A673 (cell line): ENCODE data around the gene GDPD5. TPM values are rescaled to one million over a fixed set of nuclear protein-coding genes. Genes with fewer than 3 reads are reported as not detected.

ENCODE experiments used
- BruUV-seq: library from RNA; stranded (reverse); fragments of 400-500 nt; replicated peaks from 2 replicates; lab custom pipeline; 2021; lab: Mats Ljungman, UMichigan
- CTCF ChIA-PET: fragments of 300-600 bp; sonication (Branson Sonifier 250); formaldehyde crosslinking; loops from one replicate; lab custom pipeline; 2022; ENCODE audit warnings: antibody characterized with exemption; lab: Charles Lee
- POLR2A ChIA-PET: fragments of 300-600 bp; sonication (Branson Sonifier 250); formaldehyde crosslinking; loops from one replicate; lab custom pipeline; 2022; ENCODE audit warnings: antibody characterized with exemption; ENCODE audit not compliant: low non-redundant PET; lab: Charles Lee
- DNase-seq: peaks from one replicate; pipeline ENCODE4 v3.0.0-alpha.2; 2015; ENCODE audit warnings: low spot score
- H3K27ac ChIP-seq: fragments of 200-600 bp; sonication (generic); 2 replicates; pipeline ENCODE4 v1.5.1; 2016; ENCODE audit warnings: mixed run types, low read depth, mild to moderate bottlenecking, mixed read lengths, antibody characterized with exemption, low read length; ENCODE audit not compliant: poor library complexity, severe bottlenecking
- H3K27me3 ChIP-seq: fragments of 200-600 bp; sonication (generic); replicated peaks from 2 replicates; pipeline ENCODE4 v1.6.1; 2017; ENCODE audit warnings: mixed run types, low read depth, mild to moderate bottlenecking, mixed read lengths, antibody characterized with exemption, low read length; ENCODE audit not compliant: insufficient read depth, poor library complexity
- H3K36me3 ChIP-seq: fragments of 200-600 bp; sonication (generic); 2 replicates; pipeline ENCODE4 v1.6.1; 2016; ENCODE audit warnings: mixed run types, mild to moderate bottlenecking, mixed read lengths, antibody characterized with exemption, low read length; ENCODE audit not compliant: insufficient read depth, poor library complexity, severe bottlenecking
- H3K4me1 ChIP-seq: fragments of 200-600 bp; sonication (generic); 2 replicates; pipeline ENCODE4 v1.6.1; 2017; ENCODE audit warnings: mixed run types, mild to moderate bottlenecking, mixed read lengths, antibody characterized with exemption, low read length; ENCODE audit not compliant: insufficient read depth, poor library complexity, severe bottlenecking
- H3K4me3 ChIP-seq: fragments of 200-600 bp; sonication (generic); 2 replicates; pipeline ENCODE4 v1.5.1; 2016; ENCODE audit warnings: low read depth, mixed run types, mild to moderate bottlenecking, mixed read lengths, low read length; ENCODE audit not compliant: poor library complexity, severe bottlenecking
- H3K9me3 ChIP-seq: fragments of 200-600 bp; sonication (generic); 2 replicates; pipeline ENCODE4 v1.6.1; 2016; ENCODE audit warnings: mixed run types, low read depth, mild to moderate bottlenecking, mixed read lengths, antibody characterized with exemption, low read length; ENCODE audit not compliant: poor library complexity, severe bottlenecking
- CTCF ChIP-seq: fragments of 300-800, 200-600 bp; sonication (generic); conservative IDR thresholded peaks from 2 replicates; pipeline ENCODE4 v1.5.1; 2017; ENCODE audit warnings: low read depth, mild to moderate bottlenecking, antibody characterized with exemption, low read length, moderate library complexity, mixed read lengths
- EZH2 ChIP-seq: fragments of 200-600 bp; sonication (generic); IDR thresholded peaks from 2 replicates; pipeline ENCODE4 v1.6.1; 2017; ENCODE audit warnings: borderline replicate concordance, low read depth, mild to moderate bottlenecking, mixed read lengths, antibody characterized with exemption, low read length; ENCODE audit not compliant: poor library complexity, severe bottlenecking
- intact Hi-C: fragments of 100-400 bp; cut with micrococcal nuclease; formaldehyde crosslinking; loops from one replicate; pipeline ENCODE4 v1.10.0; 2022; ENCODE audit not compliant: unreplicated experiment
- total RNA-seq: library from RNA; stranded (reverse); gene quantifications from 2 replicates; pipeline ENCODE4 v1.2.3, GENCODE V29; 2021

GDPD5 gene
- total RNA-seq, 1 experiment from 2014 or later: 1.4 TPM

DNA sequence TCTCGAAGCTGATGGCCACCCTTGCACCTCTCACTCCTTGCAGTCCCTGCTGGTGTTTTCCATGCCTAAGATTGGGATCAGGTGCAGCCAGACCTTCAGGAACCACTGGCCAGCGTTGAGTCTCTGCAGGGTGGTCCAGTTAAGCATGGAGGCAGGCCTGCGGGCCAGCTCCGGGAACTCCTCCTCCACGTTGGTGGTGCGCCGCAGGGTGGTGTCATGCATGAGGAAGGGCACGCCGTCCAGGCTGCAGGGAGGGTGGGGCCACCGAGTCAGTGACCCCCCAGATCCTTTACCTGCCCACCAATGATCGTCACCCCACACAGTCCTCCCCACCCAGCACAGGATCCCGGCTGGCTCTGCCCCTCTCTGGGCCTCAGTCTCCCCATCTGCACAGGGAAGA, 82.7 kb downstream of the GDPD5 start:
- intact Hi-C loops: no loop called here
- no peak for TF ChIP-seq EZH2
- no peak for TF ChIP-seq CTCF

GRCh38 chr11:75442161-75442885, 83.4 kb downstream of the GDPD5 start:
- TF ChIP-seq EZH2 (no peak), CTCF (no peak)
- BruUV-seq: no TSS peak
- ChIA-PET POLR2A (no interaction called here), CTCF (interaction anchor here (0.6 kb wide), 1 partner anchor 117 kb away, joined by 3 read pairs; no protein-coding TSS in a partner anchor)
- no peaks in the 10 kb centered on the region for H3K36me3 ChIP-seq
- H3K27me3 ChIP-seq: no peaks in the 10 kb centered on the region
- no peak overlapping the region for H3K4me3 ChIP-seq
- no peak for DNase-seq
- H3K27ac ChIP-seq: no peak overlapping the region
- no peaks in the 10 kb centered on the region for H3K9me3 ChIP-seq
- intact Hi-C loops: no loop called here
- H3K4me1 ChIP-seq: no peaks in the 10 kb centered on the region

More for the DNA sequence above, 82.7 kb downstream of the GDPD5 start:
- H3K4me1 ChIP-seq: no peaks in the 10 kb centered on the region
- H3K9me3 ChIP-seq: no peaks in the 10 kb centered on the region
- BruUV-seq: no TSS peak
- H3K4me3 ChIP-seq: no peak overlapping the region
- H3K36me3 ChIP-seq: no peaks in the 10 kb centered on the region
- ChIA-PET POLR2A (no interaction called here), CTCF (no interaction called here)
- H3K27ac ChIP-seq: no peak overlapping the region
- DNase-seq: no peak
- H3K27me3 ChIP-seq: no peaks in the 10 kb centered on the region

- no peak overlapping the region for H3K4me3 ChIP-seq
- ChIA-PET POLR2A (no interaction called here), CTCF (no interaction called here)
- H3K36me3 ChIP-seq: no peaks in the 10 kb centered on the region
- no peaks in the 10 kb centered on the region for H3K9me3 ChIP-seq
- TF ChIP-seq CTCF (no peak), EZH2 (no peak)
- H3K4me1 ChIP-seq: no peaks in the 10 kb centered on the region
- no peaks in the 10 kb centered on the region for H3K27me3 ChIP-seq
- no peak for DNase-seq
- no TSS peak for BruUV-seq
- intact Hi-C loops: no loop called here
- no peak overlapping the region for H3K27ac ChIP-seq
Observed at GRCh38 chr11:75441804-75442132, 84.0 kb downstream of the GDPD5 start.
